MM.1S (cell line): ENCODE results near the gene TRIM8.

Source experiments
- DNase-seq: peaks from one replicate; pipeline ENCODE4 v3.0.0-alpha.2; 2015
- H2AFZ ChIP-seq: fragments of 300-600 bp; sonication (generic); 2 replicates; pipeline ENCODE4 v1.6.0; 2016; ENCODE audit warnings: antibody characterized with exemption, low read length
- H3F3A ChIP-seq: fragments of 300-600 bp; sonication (generic); 2 replicates; pipeline ENCODE4 v1.6.1; 2016; ENCODE audit warnings: mild to moderate bottlenecking, antibody characterized with exemption, low read length, moderate library complexity, mixed read lengths; ENCODE audit not compliant: insufficient read depth
- H3K27ac ChIP-seq: fragments of 300-600 bp; sonication (generic); 2 replicates; pipeline ENCODE4 v1.5.1; 2016; ENCODE audit warnings: mild to moderate bottlenecking, low read length
- H3K27me3 ChIP-seq: fragments of 300-600 bp; sonication (generic); replicated peaks from 2 replicates; pipeline ENCODE4 v1.6.0; 2016; ENCODE audit warnings: low read length; ENCODE audit not compliant: insufficient read depth
- H3K36me3 ChIP-seq: fragments of 300-600 bp; sonication (generic); replicated peaks from 2 replicates; pipeline ENCODE4 v1.6.1; 2016; ENCODE audit warnings: mild to moderate bottlenecking, low read length, mixed read lengths; ENCODE audit not compliant: insufficient read depth
- H3K4me1 ChIP-seq: fragments of 300-600 bp; sonication (generic); 2 replicates; pipeline ENCODE4 v1.6.1; 2016; ENCODE audit warnings: low read length, mixed read lengths
- H3K4me2 ChIP-seq: fragments of 300-600 bp; sonication (generic); 2 replicates; pipeline ENCODE4 v1.6.0; 2016; ENCODE audit warnings: low read depth, low read length
- H3K4me3 ChIP-seq: fragments of 300-600 bp; sonication (generic); 2 replicates; pipeline ENCODE4 v1.5.1; 2016; ENCODE audit warnings: low read length, mixed read lengths
- H3K79me2 ChIP-seq: fragments of 300-600 bp; sonication (generic); 2 replicates; pipeline ENCODE4 v1.6.1; 2016; ENCODE audit warnings: mixed run types, low read length, mixed read lengths
- H3K9ac ChIP-seq: fragments of 300-600 bp; sonication (generic); 2 replicates; pipeline ENCODE4 v1.6.1; 2016; ENCODE audit warnings: low read length, mixed read lengths
- H3K9me2 ChIP-seq: fragments of 300-600 bp; sonication (generic); replicated peaks from 2 replicates; pipeline ENCODE4 v1.6.1; 2016; ENCODE audit warnings: mild to moderate bottlenecking, low read length, mixed read lengths; ENCODE audit not compliant: insufficient read depth
- H3K9me3 ChIP-seq: fragments of 300-600 bp; sonication (generic); replicated peaks from 2 replicates; pipeline ENCODE4 v1.6.1; 2016; ENCODE audit warnings: mild to moderate bottlenecking, low read length, mixed read lengths; ENCODE audit not compliant: insufficient read depth
- H4K20me1 ChIP-seq: fragments of 300-600 bp; sonication (generic); 2 replicates; pipeline ENCODE4 v1.6.1; 2016; ENCODE audit warnings: mild to moderate bottlenecking, low read length, moderate library complexity, mixed read lengths; ENCODE audit not compliant: insufficient read depth
- EZH2 ChIP-seq: fragments of 300-600 bp; sonication (generic); optimal IDR thresholded peaks from 2 replicates; pipeline ENCODE3; 2017; ENCODE audit warnings: low read depth, mild to moderate bottlenecking, antibody characterized with exemption, low read length, mixed read lengths
- EZH2phosphoT487 ChIP-seq: fragments of 300-600 bp; sonication (generic); IDR thresholded peaks from 2 replicates; pipeline ENCODE4 v1.6.1; 2018; ENCODE audit warnings: antibody characterized with exemption, low read length
- TF ChIP-seq, protein P1 (sequence below): fragments of 300-600 bp; sonication (generic); IDR thresholded peaks from 2 replicates; pipeline ENCODE4 v1.5.1; 2016; ENCODE audit warnings: antibody characterized with exemption, low read length, mixed read lengths

The TRIM8 gene

DNA sequence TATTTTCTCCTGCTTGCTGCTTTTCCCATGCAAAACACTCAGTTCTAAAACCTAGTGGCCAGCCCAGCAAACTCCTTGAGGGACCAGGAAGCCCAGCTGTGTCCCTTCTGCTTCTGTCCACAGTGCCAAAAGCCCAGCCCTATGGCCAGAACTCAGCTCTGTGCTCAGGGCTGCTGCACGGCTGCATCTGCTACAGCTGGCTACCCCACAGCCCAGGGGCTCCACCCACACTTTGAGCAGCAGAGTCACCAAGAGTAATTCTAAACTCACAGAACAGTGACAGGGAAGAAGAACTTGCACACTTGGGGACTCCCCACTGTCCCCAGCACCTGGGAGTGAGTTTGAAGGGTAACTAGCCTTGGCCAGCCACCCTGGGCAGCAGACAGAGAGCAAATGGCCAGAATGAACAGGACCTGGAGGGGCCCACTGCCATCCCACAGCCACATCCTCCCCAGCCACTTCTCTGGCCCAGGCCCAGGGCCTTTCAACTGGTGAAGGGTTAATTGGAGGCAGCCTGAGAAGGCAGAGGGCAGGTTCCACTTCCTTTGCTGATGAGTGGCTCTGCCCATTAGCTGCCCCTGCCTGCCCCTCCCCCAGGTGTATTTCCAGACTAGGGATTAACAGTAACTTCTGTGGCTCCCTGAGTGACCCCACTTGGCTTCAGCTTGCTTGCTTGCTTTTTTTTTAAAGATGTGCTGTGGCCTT lies 28.1 kb upstream of the TRIM8 start:
- Histone ChIP-seq H4K20me1 (no peaks in the 10 kb centered on the region), H3K27me3 (no peaks in the 10 kb centered on the region), H3K4me3 (no peak overlapping the region), H3K36me3 (no peaks in the 10 kb centered on the region), H3K9me3 (no peaks in the 10 kb centered on the region), H3K79me2 (no peaks in the 10 kb centered on the region), H3K9ac (no peak overlapping the region), H3K4me1 (no peaks in the 10 kb centered on the region), H2AFZ (no peak overlapping the region), H3K27ac (no peak overlapping the region), H3K4me2 (no peak overlapping the region), H3F3A (no peaks in the 10 kb centered on the region), H3K9me2 (no peaks in the 10 kb centered on the region)
- TF ChIP-seq, protein P1, sequence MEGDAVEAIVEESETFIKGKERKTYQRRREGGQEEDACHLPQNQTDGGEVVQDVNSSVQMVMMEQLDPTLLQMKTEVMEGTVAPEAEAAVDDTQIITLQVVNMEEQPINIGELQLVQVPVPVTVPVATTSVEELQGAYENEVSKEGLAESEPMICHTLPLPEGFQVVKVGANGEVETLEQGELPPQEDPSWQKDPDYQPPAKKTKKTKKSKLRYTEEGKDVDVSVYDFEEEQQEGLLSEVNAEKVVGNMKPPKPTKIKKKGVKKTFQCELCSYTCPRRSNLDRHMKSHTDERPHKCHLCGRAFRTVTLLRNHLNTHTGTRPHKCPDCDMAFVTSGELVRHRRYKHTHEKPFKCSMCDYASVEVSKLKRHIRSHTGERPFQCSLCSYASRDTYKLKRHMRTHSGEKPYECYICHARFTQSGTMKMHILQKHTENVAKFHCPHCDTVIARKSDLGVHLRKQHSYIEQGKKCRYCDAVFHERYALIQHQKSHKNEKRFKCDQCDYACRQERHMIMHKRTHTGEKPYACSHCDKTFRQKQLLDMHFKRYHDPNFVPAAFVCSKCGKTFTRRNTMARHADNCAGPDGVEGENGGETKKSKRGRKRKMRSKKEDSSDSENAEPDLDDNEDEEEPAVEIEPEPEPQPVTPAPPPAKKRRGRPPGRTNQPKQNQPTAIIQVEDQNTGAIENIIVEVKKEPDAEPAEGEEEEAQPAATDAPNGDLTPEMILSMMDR, result no peak
- TF ChIP-seq EZH2phosphoT487, result no peak
- TF ChIP-seq EZH2, result no peak
- DNase-seq, result no peak

GRCh38 chr10:102617041-102617440 lies 27.2 kb upstream of the TRIM8 start:
- H2AFZ ChIP-seq, result no peak overlapping the region
- no peaks in the 10 kb centered on the region for H3K4me1 ChIP-seq
- no peak overlapping the region for H3K9ac ChIP-seq
- no peaks in the 10 kb centered on the region for H3K9me3 ChIP-seq
- DNase-seq, result no peak
- H3K4me2 ChIP-seq, result no peak overlapping the region
- H3F3A ChIP-seq, result no peaks in the 10 kb centered on the region
- TF ChIP-seq, protein P1, result no peak
- TF ChIP-seq EZH2phosphoT487, result no peak
- TF ChIP-seq EZH2, result no peak
- no peaks in the 10 kb centered on the region for H3K79me2 ChIP-seq
- H3K27me3 ChIP-seq, result no peaks in the 10 kb centered on the region
- H3K27ac ChIP-seq, result no peak overlapping the region
- H3K4me3 ChIP-seq, result no peak overlapping the region
- H3K9me2 ChIP-seq, result no peaks in the 10 kb centered on the region
- H3K36me3 ChIP-seq, result no peaks in the 10 kb centered on the region
- H4K20me1 ChIP-seq, result no peaks in the 10 kb centered on the region

DNA sequence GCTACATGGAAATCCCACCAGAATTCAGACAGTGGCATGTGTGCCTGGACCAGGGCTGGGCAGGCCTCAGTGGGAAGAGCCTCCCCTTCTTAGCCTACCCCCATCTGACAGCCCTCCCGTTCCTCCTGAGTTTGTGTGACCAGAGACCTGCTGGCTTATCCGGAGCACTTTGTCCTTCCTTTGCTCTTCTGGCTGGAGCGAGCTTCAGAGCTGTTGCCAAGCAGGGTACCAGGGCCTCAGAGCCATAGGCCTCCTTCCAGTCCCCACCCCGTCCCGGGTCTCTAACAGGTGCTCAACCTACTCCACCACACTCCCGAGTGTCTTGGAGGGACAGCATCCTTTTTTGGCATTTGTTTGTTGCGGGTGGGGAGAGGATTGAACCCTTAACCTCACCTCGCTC lies 26.5 kb upstream of the TRIM8 start:
- DNase-seq, result no peak
- H3K27me3 ChIP-seq, result no peaks in the 10 kb centered on the region
- H3K4me2 ChIP-seq, result no peak overlapping the region
- no peaks in the 10 kb centered on the region for H4K20me1 ChIP-seq
- H3K9me3 ChIP-seq, result no peaks in the 10 kb centered on the region
- H2AFZ ChIP-seq, result no peak overlapping the region
- TF ChIP-seq EZH2phosphoT487 (no peak), EZH2 (no peak)
- TF ChIP-seq, protein P1, result no peak
- no peaks in the 10 kb centered on the region for H3F3A ChIP-seq
- no peak overlapping the region for H3K9ac ChIP-seq
- H3K79me2 ChIP-seq, result no peaks in the 10 kb centered on the region
- no peaks in the 10 kb centered on the region for H3K36me3 ChIP-seq
- H3K9me2 ChIP-seq, result no peaks in the 10 kb centered on the region
- H3K27ac ChIP-seq, result no peak overlapping the region
- H3K4me3 ChIP-seq, result no peak overlapping the region
- no peaks in the 10 kb centered on the region for H3K4me1 ChIP-seq
